Fibroblast of lung (primary cell): Measurements from ENCODE around the gene CNTNAP1. TPM values are rescaled to one million over a fixed set of nuclear protein-coding genes. Genes with fewer than 3 reads are reported as not detected.

ENCODE experiments used
- DNase-seq, 2 donors: peaks; one replicate each; pipeline versions ENCODE4 v3.0.0 to v3.0.0-alpha.2; 2010; ENCODE audit warnings: low read depth in 2 of 2
- H2AFZ ChIP-seq: 2 replicates; pipeline ENCODE4 v1.5.1; 2012; ENCODE audit warnings: low read length, control low read depth, inconsistent platforms
- H3K27ac ChIP-seq: 2 replicates; pipeline ENCODE4 v1.5.1; 2011; ENCODE audit warnings: low read length, control low read depth; ENCODE audit not compliant: insufficient read depth
- H3K27me3 ChIP-seq: 2 replicates; pipeline ENCODE4 v1.5.1; 2011; ENCODE audit warnings: mild to moderate bottlenecking, low read length; ENCODE audit not compliant: control insufficient read depth, insufficient read depth
- H3K36me3 ChIP-seq: 2 replicates; pipeline ENCODE4 v1.5.1; 2011; ENCODE audit warnings: low read length; ENCODE audit not compliant: control insufficient read depth, insufficient read depth
- H3K4me1 ChIP-seq: 2 replicates; pipeline ENCODE4 v1.5.1; 2011; ENCODE audit warnings: low read length; ENCODE audit not compliant: control insufficient read depth, insufficient read depth; ENCODE audit errors: extremely low read depth
- H3K4me2 ChIP-seq: 2 replicates; pipeline ENCODE4 v1.5.1; 2011; ENCODE audit warnings: low read length, control low read depth; ENCODE audit not compliant: insufficient read depth; ENCODE audit errors: extremely low read depth
- H3K4me3 ChIP-seq, 4 experiments: fragments of 200-600 bp in 1 of 4; sonication (generic) in 1 of 4; replicated peaks in 1 of 4; 2 replicates each; pipeline ENCODE4 v1.5.1; 2011 to 2016; ENCODE audit warnings: low read length in 4 of 4, low read depth in 3 of 4, mild to moderate bottlenecking in 3 of 4, control low read depth in 2 of 4, inconsistent platforms in 1 of 4, mixed read lengths in 1 of 4; ENCODE audit not compliant: insufficient read depth in 1 of 4; ENCODE audit errors: control extremely low read depth in 1 of 4
- H3K79me2 ChIP-seq: 2 replicates; pipeline ENCODE4 v1.5.1; 2012; ENCODE audit warnings: mild to moderate bottlenecking, low read length, inconsistent platforms; ENCODE audit not compliant: control insufficient read depth, insufficient read depth
- H3K9ac ChIP-seq: 2 replicates; pipeline ENCODE4 v1.5.1; 2011; ENCODE audit warnings: mild to moderate bottlenecking, low read length, control low read depth; ENCODE audit not compliant: insufficient read depth
- H3K9me3 ChIP-seq: 2 replicates; pipeline ENCODE4 v1.5.1; 2012; ENCODE audit warnings: low read depth, low read length; ENCODE audit not compliant: control insufficient read depth, insufficient read depth
- H4K20me1 ChIP-seq: 2 replicates; pipeline ENCODE4 v1.5.1; 2011; ENCODE audit warnings: low read length; ENCODE audit not compliant: control insufficient read depth, insufficient read depth; ENCODE audit errors: extremely low read depth
- CTCF ChIP-seq, 2 donors: IDR thresholded peaks in 1 of 2; conservative IDR thresholded peaks in 1 of 2; 1 replicate in 1 of 2; 2 replicates in 1 of 2; pipeline ENCODE4 v1.5.1; 2011 to 2012; ENCODE audit warnings: low read length in 2 of 2, control low read depth in 1 of 2, inconsistent platforms in 1 of 2, low read depth in 1 of 2, mild to moderate bottlenecking in 1 of 2
- EZH2 ChIP-seq: IDR thresholded peaks from 2 replicates; pipeline ENCODE4 v1.5.1; 2012; ENCODE audit warnings: low read length, control low read depth, mild to moderate bottlenecking; ENCODE audit errors: missing control alignments
- polyA plus RNA-seq, 2 donors: library from polyadenylated mRNA; depleted of rRNA in 1 of 2; stranded (reverse) in 1 of 2; unstranded in 1 of 2; fragments of >200 nt; gene quantifications; 2 replicates each; pipeline ENCODE4 v1.2.1, GENCODE V29; 2011 to 2012; ENCODE audit warnings: missing spikeins in 1 of 2
- total RNA-seq: library from RNA; depleted of rRNA; stranded (reverse); fragments of >200 nt; gene quantifications from 2 replicates; pipeline ENCODE4 v1.2.1, GENCODE V29; 2014

CNTNAP1 gene
- total and polyA plus RNA-seq, 2 donors (not counting 1 experiment from before 2014, with no cell fraction given) = 39.4 to 40.1 TPM

- H3K79me2 ChIP-seq = peaks cover 24% of the 10 kb centered on the region
- H3K4me1 ChIP-seq = peaks cover 30% of the 10 kb centered on the region
- H4K20me1 ChIP-seq = no peaks in the 10 kb centered on the region
- no peak overlapping the region for H3K9ac ChIP-seq
- no peak overlapping the region for H2AFZ ChIP-seq
- H3K4me2 ChIP-seq = peak overlapping the region; percentile 83
- no peaks in the 10 kb centered on the region for H3K27me3 ChIP-seq
- peaks cover 26% of the 10 kb centered on the region for H3K36me3 ChIP-seq
- no peaks in the 10 kb centered on the region for H3K9me3 ChIP-seq
- H3K27ac ChIP-seq = peak overlapping the region; percentile 34
- TF ChIP-seq CTCF (conservative IDR thresholded peaks at IDR 0.05 in 1 of 2, IDR thresholded peaks at IDR 0.05 in 1 of 2; ENCODE audit: low read depth in 1 of 2, low read length in 2 of 2) (peak; percentile 52 to 65), EZH2 (no peak)
- peak; percentile 57 to 82 for DNase-seq
- H3K4me3 ChIP-seq = peak overlapping the region; percentile 3 to 94 (median 48)
These were observed 8.2 kb upstream of the CNTNAP1 start for GRCh38 chr17:42673885-42674754.

GRCh38 chr17:42674755-42675347 lies 7.5 kb upstream of the CNTNAP1 start:
- Histone ChIP-seq H4K20me1 (no peaks in the 10 kb centered on the region), H3K9ac (no peak overlapping the region), H3K4me2 (peak overlapping the region; percentile 92), H3K4me1 (peaks cover 34% of the 10 kb centered on the region), H3K79me2 (peaks cover 24% of the 10 kb centered on the region), H3K4me3 (peak overlapping the region; percentile 66 to 94 (median 76)), H3K9me3 (no peaks in the 10 kb centered on the region), H3K27me3 (no peaks in the 10 kb centered on the region), H3K36me3 (peaks cover 23% of the 10 kb centered on the region), H3K27ac (peak overlapping the region; percentile 34), H2AFZ (no peak overlapping the region)
- TF ChIP-seq CTCF (conservative IDR thresholded peaks at IDR 0.05 in 1 of 2, IDR thresholded peaks at IDR 0.05 in 1 of 2; ENCODE audit: low read depth in 1 of 2, low read length in 2 of 2) (no peak), EZH2 (no peak)
- no peak for DNase-seq

GRCh38 chr17:42675348-42675964 lies 6.9 kb upstream of the CNTNAP1 start:
- no peaks in the 10 kb centered on the region for H3K9me3 ChIP-seq
- peak overlapping the region; percentile 77 for H3K9ac ChIP-seq
- no peak overlapping the region for H2AFZ ChIP-seq
- no peaks in the 10 kb centered on the region for H3K27me3 ChIP-seq
- no peak for DNase-seq
- H3K4me3 ChIP-seq = peak overlapping the region; percentile 74 to 94 (median 82)
- H3K4me1 ChIP-seq = peaks cover 40% of the 10 kb centered on the region
- H4K20me1 ChIP-seq = no peaks in the 10 kb centered on the region
- H3K27ac ChIP-seq = peak overlapping the region; percentile 63
- H3K4me2 ChIP-seq = peak overlapping the region; percentile 92
- H3K79me2 ChIP-seq = peaks cover 24% of the 10 kb centered on the region
- TF ChIP-seq CTCF (conservative IDR thresholded peaks at IDR 0.05 in 1 of 2, IDR thresholded peaks at IDR 0.05 in 1 of 2; ENCODE audit: low read depth in 1 of 2, low read length in 2 of 2) (no peak), EZH2 (no peak)
- peaks cover 22% of the 10 kb centered on the region for H3K36me3 ChIP-seq
